Measurements from ENCODE around the gene DCAF17. TPM values are rescaled to one million over a fixed set of nuclear protein-coding genes. Genes with fewer than 3 reads are reported as not detected.

The DCAF17 gene
- total and polyA plus RNA-seq, 12 donors = 2.0 to 10.5 (median 7.4) TPM

GRCh38 chr2:171389780-171390179 is 44.2 kb upstream of the DCAF17 start:
- no peak for DNase-seq
- Histone ChIP-seq H3K4me3 (no peak overlapping the region), H3K27ac (no peak overlapping the region), H3K36me3 (no peaks in the 10 kb centered on the region), H3K4me1 (peaks cover 0 to 14% (median 0%) of the 10 kb centered on the region in 9 donors), H3K27me3 (no peaks in the 10 kb centered on the region), H3K9me3 (no peaks in the 10 kb centered on the region)
- TF ChIP-seq, protein P1, sequence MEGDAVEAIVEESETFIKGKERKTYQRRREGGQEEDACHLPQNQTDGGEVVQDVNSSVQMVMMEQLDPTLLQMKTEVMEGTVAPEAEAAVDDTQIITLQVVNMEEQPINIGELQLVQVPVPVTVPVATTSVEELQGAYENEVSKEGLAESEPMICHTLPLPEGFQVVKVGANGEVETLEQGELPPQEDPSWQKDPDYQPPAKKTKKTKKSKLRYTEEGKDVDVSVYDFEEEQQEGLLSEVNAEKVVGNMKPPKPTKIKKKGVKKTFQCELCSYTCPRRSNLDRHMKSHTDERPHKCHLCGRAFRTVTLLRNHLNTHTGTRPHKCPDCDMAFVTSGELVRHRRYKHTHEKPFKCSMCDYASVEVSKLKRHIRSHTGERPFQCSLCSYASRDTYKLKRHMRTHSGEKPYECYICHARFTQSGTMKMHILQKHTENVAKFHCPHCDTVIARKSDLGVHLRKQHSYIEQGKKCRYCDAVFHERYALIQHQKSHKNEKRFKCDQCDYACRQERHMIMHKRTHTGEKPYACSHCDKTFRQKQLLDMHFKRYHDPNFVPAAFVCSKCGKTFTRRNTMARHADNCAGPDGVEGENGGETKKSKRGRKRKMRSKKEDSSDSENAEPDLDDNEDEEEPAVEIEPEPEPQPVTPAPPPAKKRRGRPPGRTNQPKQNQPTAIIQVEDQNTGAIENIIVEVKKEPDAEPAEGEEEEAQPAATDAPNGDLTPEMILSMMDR (IDR thresholded peaks at IDR 0.05) = no peak
- 100% methylated on average over 1 of the region's 1 CpG for WGBS, 2 donors
- ATAC-seq = no peak
- intact Hi-C loops (cut with DNase I) = no loop called here

- Histone ChIP-seq H3K27ac (no peak overlapping the region), H3K27me3 (no peaks in the 10 kb centered on the region), H3K4me1 (peaks cover 0 to 14% (median 0%) of the 10 kb centered on the region in 9 donors), H3K4me3 (no peak overlapping the region), H3K36me3 (no peaks in the 10 kb centered on the region), H3K9me3 (peaks cover 0 to 8% (median 0%) of the 10 kb centered on the region in 11 donors)
- TF ChIP-seq, protein P1 (IDR thresholded peaks at IDR 0.05) = no peak
- ATAC-seq (no peak), DNase-seq (no peak)
- WGBS, 2 donors = 98 to 100% methylated on average over 1 of the region's 1 CpG
- intact Hi-C loops (cut with DNase I) = no loop called here
These were observed 43.0 kb upstream of the DCAF17 start for GRCh38 chr2:171390941-171391516.

- no peak for DNase-seq
- peaks cover 0 to 8% (median 0%) of the 10 kb centered on the region in 11 donors for H3K9me3 ChIP-seq
- H3K36me3 ChIP-seq = no peaks in the 10 kb centered on the region
- H3K27ac ChIP-seq = no peak overlapping the region
- intact Hi-C loops (cut with DNase I) = no loop called here
- peaks cover 0 to 14% (median 0%) of the 10 kb centered on the region in 9 donors for H3K4me1 ChIP-seq
- 89 to 92% methylated on average over 2 of the region's 2 CpGs for WGBS, 2 donors
- TF ChIP-seq, protein P1 (IDR thresholded peaks at IDR 0.05) = no peak
- H3K27me3 ChIP-seq = no peaks in the 10 kb centered on the region
- ATAC-seq = no peak
- no peak overlapping the region for H3K4me3 ChIP-seq
These were observed 42.5 kb upstream of the DCAF17 start for GRCh38 chr2:171391532-171391931.

DNA sequence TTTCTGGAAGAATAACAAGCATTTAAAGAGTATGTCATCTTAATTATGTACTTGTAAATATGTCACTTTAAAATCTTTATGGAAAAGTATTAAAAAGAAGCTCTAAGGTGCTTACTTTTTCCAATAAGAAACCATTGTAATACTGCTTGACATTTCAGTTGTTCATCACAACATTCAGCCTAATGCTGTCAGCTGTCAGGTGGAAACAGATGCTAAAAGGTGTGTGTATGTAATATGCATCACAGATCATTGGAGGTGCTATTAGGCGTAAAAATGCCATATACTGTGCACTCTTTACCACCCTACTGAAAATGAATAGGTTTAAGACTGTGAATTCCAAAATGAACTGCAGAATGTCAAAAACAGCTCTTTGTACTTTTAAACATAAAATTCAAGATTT is 40.5 kb upstream of the DCAF17 start:
- DNase-seq (no peak), ATAC-seq (no peak)
- Histone ChIP-seq H3K4me1 (peaks cover 0 to 14% (median 0%) of the 10 kb centered on the region in 9 donors), H3K27me3 (no peaks in the 10 kb centered on the region), H3K9me3 (peaks cover 0 to 19% (median 0%) of the 10 kb centered on the region in 11 donors), H3K4me3 (no peak overlapping the region), H3K36me3 (no peaks in the 10 kb centered on the region), H3K27ac (no peak overlapping the region)
- TF ChIP-seq, protein P1 (IDR thresholded peaks at IDR 0.05) = no peak
- WGBS, 2 donors = 96 to 97% methylated on average over 1 of the region's 1 CpG
- intact Hi-C loops (cut with DNase I) = no loop called here
